Nephron progenitor cell (in vitro differentiated cells): ENCODE data around the gene ORC1.
A peak's percentile ranks its signal among the peaks of the same experiment; 100 is the strongest.

ENCODE experiments used
- DNase-seq: peaks from one replicate; pipeline ENCODE4 v3.0.0; 2021
- H3K27ac Mint-ChIP-seq: 2 replicates; pipeline ENCODE4 v1.8.0; 2021; ENCODE audit warnings: mild to moderate bottlenecking, moderate library complexity, mixed read lengths
- H3K27me3 Mint-ChIP-seq: 2 replicates; pipeline ENCODE4 v1.8.0; 2021; ENCODE audit warnings: mild to moderate bottlenecking, low read depth, mixed read lengths; ENCODE audit not compliant: poor library complexity
- H3K36me3 Mint-ChIP-seq: 2 replicates; pipeline ENCODE4 v1.8.0; 2021; ENCODE audit warnings: low read depth, mixed read lengths
- H3K4me1 Mint-ChIP-seq: 2 replicates; pipeline ENCODE4 v1.8.0; 2021; ENCODE audit warnings: mixed read lengths
- H3K4me3 Mint-ChIP-seq: 2 replicates; pipeline ENCODE4 v1.8.0; 2021; ENCODE audit warnings: mild to moderate bottlenecking, moderate library complexity, mixed read lengths
- H3K9me3 Mint-ChIP-seq: 2 replicates; pipeline ENCODE4 v1.8.0; 2021; ENCODE audit warnings: mild to moderate bottlenecking, moderate library complexity, mixed read lengths
- TF ChIP-seq, protein P1 (sequence below): fragments of 200-600 bp; sonication (generic); IDR thresholded peaks from 2 replicates; pipeline ENCODE4 v1.5.0; 2021; ENCODE audit warnings: antibody characterized with exemption

ORC1 gene

DNA sequence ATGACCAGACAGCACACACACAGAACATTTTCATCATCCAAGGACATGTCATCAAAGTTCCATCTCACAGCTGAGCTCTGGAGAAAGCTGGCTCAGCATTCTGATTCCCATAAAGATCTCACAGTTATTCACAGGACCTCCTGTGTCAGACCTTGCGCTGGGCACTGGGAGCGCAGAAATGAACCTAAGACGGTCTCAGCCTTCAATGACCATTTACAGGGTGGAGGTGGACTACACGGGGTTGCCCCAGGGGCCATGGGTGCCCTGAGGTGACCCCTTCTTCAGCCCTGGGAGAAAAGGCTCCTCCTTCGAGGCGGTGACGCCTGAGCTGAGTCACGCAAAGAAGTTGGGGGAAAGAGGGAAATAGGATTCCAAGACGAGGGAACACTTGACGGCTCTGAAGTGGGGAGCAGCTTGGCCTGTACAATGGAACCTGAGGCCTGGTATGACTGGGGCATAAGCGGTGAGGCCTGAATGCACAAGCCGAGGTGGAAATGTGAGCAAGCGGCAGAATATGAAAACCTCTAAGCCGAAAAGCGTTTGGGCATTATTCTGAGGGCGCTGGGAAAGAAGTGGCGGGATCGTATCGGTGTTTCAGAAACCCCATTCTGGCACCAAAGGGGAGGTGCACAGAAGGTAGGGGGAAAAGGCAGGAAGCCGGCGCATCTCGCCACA is 39.0 kb downstream of the ORC1 start:
- Mint-ChIP-seq H3K27ac (peak overlapping the region; percentile 96), H3K9me3 (no peaks in the 10 kb centered on the region), H3K36me3 (peaks cover 23% of the 10 kb centered on the region), H3K4me3 (peak overlapping the region; percentile 94), H3K27me3 (peaks cover 10% of the 10 kb centered on the region), H3K4me1 (peaks cover 43% of the 10 kb centered on the region)
- peak; percentile 29 for DNase-seq
- TF ChIP-seq, protein P1, sequence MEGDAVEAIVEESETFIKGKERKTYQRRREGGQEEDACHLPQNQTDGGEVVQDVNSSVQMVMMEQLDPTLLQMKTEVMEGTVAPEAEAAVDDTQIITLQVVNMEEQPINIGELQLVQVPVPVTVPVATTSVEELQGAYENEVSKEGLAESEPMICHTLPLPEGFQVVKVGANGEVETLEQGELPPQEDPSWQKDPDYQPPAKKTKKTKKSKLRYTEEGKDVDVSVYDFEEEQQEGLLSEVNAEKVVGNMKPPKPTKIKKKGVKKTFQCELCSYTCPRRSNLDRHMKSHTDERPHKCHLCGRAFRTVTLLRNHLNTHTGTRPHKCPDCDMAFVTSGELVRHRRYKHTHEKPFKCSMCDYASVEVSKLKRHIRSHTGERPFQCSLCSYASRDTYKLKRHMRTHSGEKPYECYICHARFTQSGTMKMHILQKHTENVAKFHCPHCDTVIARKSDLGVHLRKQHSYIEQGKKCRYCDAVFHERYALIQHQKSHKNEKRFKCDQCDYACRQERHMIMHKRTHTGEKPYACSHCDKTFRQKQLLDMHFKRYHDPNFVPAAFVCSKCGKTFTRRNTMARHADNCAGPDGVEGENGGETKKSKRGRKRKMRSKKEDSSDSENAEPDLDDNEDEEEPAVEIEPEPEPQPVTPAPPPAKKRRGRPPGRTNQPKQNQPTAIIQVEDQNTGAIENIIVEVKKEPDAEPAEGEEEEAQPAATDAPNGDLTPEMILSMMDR, result no peak

DNA sequence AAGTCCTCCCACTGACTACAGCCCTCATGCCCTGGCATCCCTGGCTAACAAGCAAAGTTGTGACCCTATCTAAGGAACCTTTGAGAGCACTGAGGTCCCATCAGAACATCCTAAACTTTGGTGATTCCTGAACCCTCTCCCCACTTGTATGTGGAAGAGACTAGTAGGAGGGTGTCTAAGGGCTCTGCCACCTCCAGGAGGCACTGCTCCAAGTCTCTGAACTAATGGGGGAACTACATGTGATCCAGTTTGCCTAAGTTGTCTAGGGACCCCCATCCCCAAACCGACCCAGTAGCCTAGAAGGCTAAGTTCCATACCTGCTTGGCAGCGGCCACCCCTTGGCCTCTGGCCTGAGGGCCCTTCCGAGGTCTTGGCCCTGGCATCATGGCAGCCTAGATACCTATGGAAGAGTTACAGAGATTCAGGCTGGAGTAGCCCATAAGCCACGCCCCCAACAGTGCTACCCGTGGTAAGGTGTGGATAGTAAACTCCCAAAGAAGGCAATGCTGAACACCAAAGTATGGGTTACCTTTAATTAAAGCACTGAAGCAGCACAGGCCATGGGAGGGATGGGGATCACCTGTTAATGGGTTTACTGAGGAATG is 39.9 kb downstream of the ORC1 start:
- Mint-ChIP-seq H3K36me3 (peaks cover 23% of the 10 kb centered on the region), H3K9me3 (no peaks in the 10 kb centered on the region), H3K4me1 (peaks cover 42% of the 10 kb centered on the region), H3K27ac (no peak overlapping the region), H3K27me3 (peaks cover 10% of the 10 kb centered on the region), H3K4me3 (peak overlapping the region; percentile 94)
- DNase-seq, result no peak
- TF ChIP-seq, protein P1, result no peak

DNA sequence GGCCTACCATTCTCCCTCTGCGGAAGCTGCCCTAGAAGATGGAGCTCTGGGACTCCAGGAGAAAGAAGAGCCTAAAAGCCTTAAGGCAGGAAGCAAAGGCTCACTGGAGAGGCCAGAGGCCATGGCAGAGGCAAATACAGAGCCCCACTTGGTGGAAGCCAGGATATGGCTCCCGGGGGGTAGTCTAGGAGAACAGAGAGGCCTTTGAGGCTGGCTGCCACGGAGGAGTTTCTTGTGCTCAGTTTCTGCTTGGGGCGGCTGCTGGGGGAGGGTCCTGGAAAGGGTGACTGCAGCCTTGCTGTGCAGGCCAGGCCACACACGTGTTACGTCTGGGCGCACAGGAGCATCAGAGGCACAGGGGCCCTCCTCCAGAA is 43.6 kb downstream of the ORC1 start:
- H3K27me3 Mint-ChIP-seq, result peaks cover 4% of the 10 kb centered on the region
- no peak overlapping the region for H3K27ac Mint-ChIP-seq
- H3K36me3 Mint-ChIP-seq, result peaks cover 47% of the 10 kb centered on the region
- TF ChIP-seq, protein P1, result no peak
- no peaks in the 10 kb centered on the region for H3K9me3 Mint-ChIP-seq
- DNase-seq, result no peak
- H3K4me1 Mint-ChIP-seq, result peaks cover 18% of the 10 kb centered on the region
- no peak overlapping the region for H3K4me3 Mint-ChIP-seq

DNA sequence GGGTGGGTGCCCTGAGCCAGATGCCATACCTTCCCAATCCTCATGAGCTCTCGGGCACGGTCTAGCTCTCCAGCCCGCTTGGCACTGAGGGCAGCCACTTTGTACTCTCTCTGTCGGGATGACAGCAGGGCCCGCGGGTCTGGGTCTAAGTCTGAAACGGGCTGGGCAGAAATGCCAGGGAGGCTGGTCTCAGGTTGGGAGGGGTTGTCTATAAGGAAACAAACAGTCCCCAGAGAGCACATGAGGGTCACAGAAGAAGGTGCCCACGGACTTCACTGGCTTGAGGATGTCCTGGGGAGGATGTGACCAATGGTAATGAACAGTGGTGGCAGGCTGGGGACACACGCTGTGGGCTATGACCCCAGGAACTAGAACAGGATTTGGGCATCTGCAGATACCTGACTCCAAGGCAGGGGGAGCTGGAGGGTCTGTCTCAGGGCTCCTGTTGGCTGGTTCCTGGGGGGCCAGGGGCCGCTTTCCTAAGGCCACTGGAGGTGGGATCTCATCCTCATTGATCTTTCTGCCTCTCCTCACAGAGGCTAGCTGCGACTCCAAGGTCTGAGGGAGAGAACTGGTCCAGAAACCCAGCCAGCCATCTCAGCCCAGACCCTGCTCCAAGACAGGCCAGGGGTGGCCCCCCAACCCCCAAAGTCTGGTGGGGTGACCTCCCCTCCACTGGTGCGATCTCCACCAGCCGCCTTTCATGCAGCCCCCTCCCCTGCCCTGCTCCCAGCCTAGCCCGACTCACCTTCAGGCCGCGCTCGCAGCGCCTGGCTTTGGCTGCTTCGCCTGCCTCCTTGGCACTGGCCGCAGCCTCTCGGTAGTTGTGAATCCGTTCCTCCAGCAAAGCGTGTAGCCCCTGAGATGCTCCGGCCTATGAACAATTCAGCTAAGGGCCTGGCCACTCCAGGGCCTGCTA is 44.3 kb downstream of the ORC1 start:
- H3K4me1 Mint-ChIP-seq, result peaks cover 14% of the 10 kb centered on the region
- TF ChIP-seq, protein P1, result no peak
- no peak overlapping the region for H3K4me3 Mint-ChIP-seq
- DNase-seq, result no peak
- H3K27me3 Mint-ChIP-seq, result no peaks in the 10 kb centered on the region
- peaks cover 53% of the 10 kb centered on the region for H3K36me3 Mint-ChIP-seq
- no peak overlapping the region for H3K27ac Mint-ChIP-seq
- no peaks in the 10 kb centered on the region for H3K9me3 Mint-ChIP-seq

DNA sequence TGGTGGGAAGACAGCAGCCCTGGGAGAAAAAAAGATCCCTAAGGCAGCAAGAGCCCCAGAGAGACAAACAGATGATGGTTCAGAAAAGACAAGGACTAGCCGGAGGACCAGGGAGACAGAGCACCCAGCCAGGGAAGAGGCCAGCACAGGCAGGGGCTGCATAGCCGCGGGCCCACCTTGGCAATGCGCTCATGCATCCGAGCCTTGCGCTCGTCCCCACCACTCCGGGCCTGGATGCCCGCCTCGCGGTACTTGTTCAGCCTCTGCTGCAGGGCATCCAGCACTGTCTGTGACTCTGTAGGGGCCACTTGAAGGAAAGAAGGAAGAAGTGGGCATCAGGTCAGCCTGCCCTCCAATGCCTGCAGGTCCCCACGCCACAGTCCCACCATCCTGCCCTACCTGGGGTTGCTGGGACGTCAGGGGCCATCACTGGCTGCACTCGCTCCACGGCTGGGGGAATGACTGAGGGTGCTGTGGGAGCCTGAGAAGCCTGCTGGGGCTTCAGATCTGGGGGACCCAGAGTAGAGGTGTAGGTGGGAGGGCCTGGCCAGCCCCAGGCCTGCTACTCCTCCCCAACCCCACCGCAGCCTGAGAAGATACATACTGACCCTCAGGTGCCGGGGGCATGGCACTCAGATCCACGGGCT is 45.2 kb downstream of the ORC1 start:
- Mint-ChIP-seq H3K27ac (no peak overlapping the region), H3K4me3 (no peak overlapping the region), H3K36me3 (peaks cover 60% of the 10 kb centered on the region), H3K4me1 (peaks cover 5% of the 10 kb centered on the region), H3K9me3 (no peaks in the 10 kb centered on the region), H3K27me3 (no peaks in the 10 kb centered on the region)
- DNase-seq, result no peak
- TF ChIP-seq, protein P1, result no peak
